Measurements from ENCODE around the gene ZFP36L1. TPM values are rescaled to one million over a fixed set of nuclear protein-coding genes. Genes with fewer than 3 reads are reported as not detected.

Gene ZFP36L1
- total RNA-seq, 2 donors from 2014 or later, result 233 to 326 TPM

- no peaks in the 10 kb centered on the region for H3K27me3 ChIP-seq (replicated peaks; ENCODE audit: insufficient read depth)
- ATAC-seq (ENCODE audit: insufficient number of reproducible peaks, low FRiP score, low read depth), result no peak
- no peak for TF ChIP-seq CTCF (IDR thresholded peaks at IDR 0.05)
- H3K4me3 ChIP-seq, result no peak overlapping the region
- no peaks in the 10 kb centered on the region for H3K36me3 ChIP-seq
- DNase-seq (ENCODE audit: low spot score), result no peak
- no peaks in the 10 kb centered on the region for H3K9me3 ChIP-seq
- peaks cover 0 to 3% of the 10 kb centered on the region in 2 donors for H3K4me1 ChIP-seq (ENCODE audit: control insufficient read depth in 1 of 2, low read depth in 2 of 2)
- no peak overlapping the region for H3K27ac ChIP-seq
Measured at GRCh38 chr14:68823434-68824206, 30.8 kb upstream of the ZFP36L1 start.

- no peaks in the 10 kb centered on the region for H3K36me3 ChIP-seq
- no peaks in the 10 kb centered on the region for H3K9me3 ChIP-seq
- no peak overlapping the region for H3K4me3 ChIP-seq
- peaks cover 0 to 3% of the 10 kb centered on the region in 2 donors for H3K4me1 ChIP-seq (ENCODE audit: control insufficient read depth in 1 of 2, low read depth in 2 of 2)
- DNase-seq (ENCODE audit: low spot score) (no peak), ATAC-seq (ENCODE audit: insufficient number of reproducible peaks, low FRiP score, low read depth) (no peak)
- no peaks in the 10 kb centered on the region for H3K27me3 ChIP-seq (replicated peaks; ENCODE audit: insufficient read depth)
- no peak for TF ChIP-seq CTCF (IDR thresholded peaks at IDR 0.05)
- H3K27ac ChIP-seq, result no peak overlapping the region
Measured at GRCh38 chr14:68822926-68823325, 30.1 kb upstream of the ZFP36L1 start.

DNA sequence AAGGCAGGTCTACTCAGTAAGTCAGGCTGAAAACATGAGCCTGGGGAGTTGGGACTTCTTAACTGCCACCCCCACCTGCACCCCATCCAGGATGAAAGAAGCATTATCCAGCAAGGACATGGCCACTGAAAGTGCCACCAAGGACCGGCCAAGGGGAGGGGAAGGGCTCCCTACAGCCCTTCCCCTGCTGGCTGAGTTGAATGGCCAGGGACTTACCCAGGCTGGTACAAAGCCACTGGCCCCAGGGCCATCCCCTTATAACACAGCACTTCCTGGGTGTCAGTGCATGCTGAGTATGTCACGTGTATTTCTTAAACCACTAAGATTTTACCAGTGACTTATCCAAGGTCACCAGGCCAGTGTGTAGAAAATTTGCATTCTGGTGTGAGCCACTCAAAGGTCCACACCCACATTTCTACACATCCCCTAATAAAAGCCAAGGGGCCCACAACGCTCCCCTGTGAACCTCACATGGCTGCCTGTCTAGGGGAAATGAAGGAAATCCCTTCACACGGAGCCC lies 29.3 kb upstream of the ZFP36L1 start:
- DNase-seq (ENCODE audit: low spot score), result no peak
- H3K27ac ChIP-seq, result no peak overlapping the region
- H3K27me3 ChIP-seq (replicated peaks; ENCODE audit: insufficient read depth), result no peaks in the 10 kb centered on the region
- no peak for TF ChIP-seq CTCF (IDR thresholded peaks at IDR 0.05)
- no peaks in the 10 kb centered on the region for H3K36me3 ChIP-seq
- ATAC-seq (ENCODE audit: insufficient number of reproducible peaks, low FRiP score, low read depth), result no peak
- no peak overlapping the region for H3K4me3 ChIP-seq
- H3K4me1 ChIP-seq (ENCODE audit: control insufficient read depth in 1 of 2, low read depth in 2 of 2), result peaks cover 3% of the 10 kb centered on the region in 2 donors
- H3K9me3 ChIP-seq, result no peaks in the 10 kb centered on the region

- no peak for DNase-seq (ENCODE audit: low spot score)
- H3K27me3 ChIP-seq (replicated peaks; ENCODE audit: insufficient read depth), result no peaks in the 10 kb centered on the region
- peaks cover 6 to 11% of the 10 kb centered on the region in 2 donors for H3K4me1 ChIP-seq (ENCODE audit: control insufficient read depth in 1 of 2, low read depth in 2 of 2)
- H3K9me3 ChIP-seq, result no peaks in the 10 kb centered on the region
- TF ChIP-seq CTCF (IDR thresholded peaks at IDR 0.05), result no peak
- ATAC-seq (ENCODE audit: insufficient number of reproducible peaks, low FRiP score, low read depth), result no peak
- H3K27ac ChIP-seq, result no peak overlapping the region
- H3K4me3 ChIP-seq, result no peak overlapping the region
- H3K36me3 ChIP-seq, result no peaks in the 10 kb centered on the region
Measured at GRCh38 chr14:68820999-68821683, 28.3 kb upstream of the ZFP36L1 start.

- Histone ChIP-seq H3K9me3 (no peaks in the 10 kb centered on the region), H3K4me1 (ENCODE audit: control insufficient read depth in 1 of 2, low read depth in 2 of 2) (peaks cover 10 to 17% of the 10 kb centered on the region in 2 donors), H3K27me3 (replicated peaks; ENCODE audit: insufficient read depth) (no peaks in the 10 kb centered on the region), H3K4me3 (no peak overlapping the region), H3K27ac (no peak overlapping the region), H3K36me3 (no peaks in the 10 kb centered on the region)
- DNase-seq (ENCODE audit: low spot score), result no peak
- TF ChIP-seq CTCF (IDR thresholded peaks at IDR 0.05), result no peak
- ATAC-seq (ENCODE audit: insufficient number of reproducible peaks, low FRiP score, low read depth), result no peak
Measured at GRCh38 chr14:68820536-68820935, 27.7 kb upstream of the ZFP36L1 start.

Data from thoracic aorta (tissue), 2 donors.